ENCODE results near the gene PROSER2. TPM values are rescaled to one million over a fixed set of nuclear protein-coding genes. Genes with fewer than 3 reads are reported as not detected.

Gene PROSER2
- polyA plus RNA-seq, 12 donors: 2.7 to 13.4 (median 3.7) TPM; not detected in 1

DNA sequence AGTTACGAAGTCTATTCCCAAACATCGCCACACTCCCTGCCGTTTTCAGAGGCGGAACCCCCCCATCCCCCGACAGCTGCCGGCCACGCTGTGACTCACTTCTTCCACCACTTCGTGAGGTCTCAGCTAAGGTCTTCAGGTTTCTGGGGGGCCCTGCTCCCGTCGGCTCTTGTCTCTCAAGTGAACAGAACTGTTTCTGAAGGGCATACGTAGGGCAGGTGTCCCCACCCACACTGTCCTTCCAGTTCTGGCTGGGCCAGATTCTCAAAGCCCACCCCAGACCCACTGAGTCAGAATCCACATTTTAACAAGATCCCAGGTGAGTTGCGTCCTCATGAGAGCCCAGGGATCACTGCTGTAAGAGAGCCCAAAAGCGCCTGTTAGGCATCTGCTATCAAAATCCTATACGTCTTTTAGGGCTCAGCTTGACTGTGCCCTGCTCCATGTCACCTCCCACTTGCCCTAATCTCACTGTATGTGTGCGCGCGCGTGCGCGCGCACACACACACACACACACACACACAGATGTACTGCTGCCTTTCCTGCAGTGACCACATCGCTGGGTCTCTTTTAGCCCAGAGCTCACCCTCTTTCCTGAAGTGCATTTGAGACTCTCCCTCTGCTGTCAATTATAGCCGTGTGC is 78.8 kb downstream of the PROSER2 start:
- no peak for DNase-seq

DNA sequence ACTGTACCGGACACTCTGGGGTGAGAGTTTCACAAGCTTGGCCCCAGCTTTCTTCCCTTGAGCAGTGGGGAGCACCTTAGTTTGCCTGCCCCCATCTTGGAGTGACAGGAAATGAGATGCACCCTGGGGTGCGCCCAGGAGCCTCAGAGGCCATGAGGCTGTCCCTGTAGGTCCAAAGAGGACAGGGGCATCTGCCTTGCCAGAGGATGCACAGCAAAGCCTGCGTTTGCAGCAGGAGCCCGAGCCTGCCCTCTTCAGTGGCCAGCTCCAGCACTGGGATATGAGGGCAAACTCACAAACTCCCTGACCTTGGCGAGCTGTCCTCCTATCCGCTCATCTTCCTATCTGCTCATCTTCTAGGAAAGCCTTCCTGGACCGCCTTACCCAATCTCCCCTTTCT is 79.5 kb downstream of the PROSER2 start:
- DNase-seq: no peak

DNA sequence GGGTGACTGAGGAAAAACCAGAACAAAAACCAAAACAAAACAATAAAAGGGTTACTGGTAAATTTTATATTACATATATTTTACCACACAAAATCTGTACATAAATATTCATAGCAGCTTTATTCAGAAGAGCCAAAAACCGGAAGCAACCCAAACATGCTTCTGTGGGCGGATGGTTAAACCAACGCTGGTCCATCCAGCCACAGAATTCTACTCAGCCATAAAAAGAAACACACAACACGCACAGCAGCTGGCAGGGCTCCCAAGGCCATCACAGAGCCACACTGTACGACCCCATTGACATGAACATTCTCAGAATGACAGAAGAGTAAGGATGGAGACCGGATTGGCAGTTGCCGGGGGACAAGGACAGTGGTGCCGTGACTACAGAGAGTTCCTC is 83.6 kb downstream of the PROSER2 start:
- DNase-seq: no peak

DNA sequence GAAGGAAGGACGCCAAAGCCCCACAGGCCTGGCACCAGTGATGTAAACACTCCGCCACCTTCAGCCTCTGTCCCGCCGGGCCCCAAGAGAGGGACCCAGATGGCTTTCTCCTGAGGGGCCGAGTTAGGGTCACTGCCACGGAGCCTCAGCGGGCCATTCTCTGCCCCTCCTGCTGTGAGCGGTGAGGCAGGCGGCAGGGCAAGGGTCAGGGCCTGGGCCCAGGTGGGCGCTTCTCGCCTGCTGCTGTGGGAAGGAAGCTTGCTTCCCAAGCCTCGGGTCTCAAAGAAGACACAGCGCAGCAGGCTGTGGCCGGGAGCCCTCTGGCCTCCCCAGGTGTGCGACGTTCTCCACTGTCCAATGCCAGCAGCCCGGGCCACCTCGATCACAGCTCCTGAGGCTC is 84.8 kb downstream of the PROSER2 start:
- DNase-seq: no peak

DNA sequence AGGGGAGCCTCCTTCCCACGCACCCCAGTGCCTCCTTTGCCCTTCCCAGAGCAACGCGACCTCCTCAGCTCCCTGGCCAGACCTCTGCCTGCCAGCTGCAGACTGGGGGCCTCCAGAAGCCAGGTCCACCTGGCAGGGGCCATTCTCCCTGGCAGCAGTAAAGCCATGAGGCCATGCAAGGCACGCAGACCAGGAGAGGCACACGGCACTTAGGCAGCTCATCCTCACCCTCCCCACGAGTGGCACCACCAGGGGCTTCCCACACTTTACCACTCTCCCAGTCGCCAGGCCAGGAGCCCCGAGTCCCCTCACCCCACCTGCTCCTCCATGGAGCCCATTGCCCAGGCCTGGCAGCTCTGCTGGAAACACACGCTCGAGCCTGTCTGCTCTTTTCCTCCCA is 85.4 kb downstream of the PROSER2 start:
- DNase-seq: no peak

DNA sequence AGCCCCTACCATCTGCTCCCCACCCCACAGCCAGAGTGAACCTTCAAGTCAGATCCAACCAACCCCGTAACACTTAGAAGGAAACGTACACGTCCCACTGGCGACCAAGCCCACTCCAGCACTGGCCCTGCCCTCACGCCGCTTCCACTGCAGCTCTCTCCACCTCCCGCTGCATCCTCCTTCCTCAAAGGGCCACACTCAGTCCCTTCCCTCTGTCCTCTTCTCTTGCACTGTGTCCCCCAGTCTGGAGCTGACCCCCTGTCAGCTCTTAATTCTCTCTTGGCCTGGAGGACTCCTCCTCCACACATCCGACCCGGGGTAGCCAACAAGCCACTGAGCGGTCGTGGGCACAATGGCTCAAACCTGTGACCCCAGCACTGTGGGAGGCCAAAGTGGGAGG is 85.8 kb downstream of the PROSER2 start:
- DNase-seq: no peak

DNA sequence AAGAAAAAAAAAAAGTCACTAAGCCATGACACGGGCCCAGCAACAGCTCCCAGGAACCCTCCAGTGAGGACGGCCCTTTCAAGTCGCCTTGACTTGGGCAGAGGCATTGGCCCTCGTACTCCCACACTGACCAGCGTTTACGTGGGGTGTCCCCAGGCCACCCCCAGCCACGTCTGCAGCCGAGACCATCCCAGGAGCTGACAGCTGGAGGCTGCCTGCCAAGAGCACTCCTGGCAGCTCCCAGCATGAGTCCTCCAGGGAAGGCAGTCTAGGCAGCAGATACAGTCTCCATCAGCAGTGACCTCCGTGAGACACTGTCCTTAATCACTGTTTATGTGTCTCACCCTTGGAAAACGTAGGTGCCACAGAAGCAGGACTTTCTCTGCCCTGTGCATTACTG is 86.5 kb downstream of the PROSER2 start:
- no peak for DNase-seq

DNA sequence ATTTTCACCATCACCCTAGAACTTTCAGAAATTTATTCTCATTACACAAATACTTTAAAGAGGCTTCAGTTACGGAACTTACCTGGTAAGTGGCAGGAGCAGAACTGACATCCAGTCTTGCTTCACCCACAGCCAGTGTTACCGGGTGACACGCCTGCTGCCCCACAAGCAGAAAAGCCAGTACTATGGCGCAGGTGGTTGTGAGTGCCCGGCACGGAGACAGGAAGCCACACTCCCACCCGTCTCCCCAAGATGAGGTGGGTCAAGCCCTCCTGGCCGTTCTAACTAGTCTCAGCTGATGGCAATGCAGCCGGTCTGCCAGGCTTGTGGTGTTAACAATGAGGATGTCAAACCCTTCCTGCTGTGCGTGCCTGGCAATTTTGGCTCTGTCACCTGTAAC is 86.9 kb downstream of the PROSER2 start:
- no peak for DNase-seq

DNA sequence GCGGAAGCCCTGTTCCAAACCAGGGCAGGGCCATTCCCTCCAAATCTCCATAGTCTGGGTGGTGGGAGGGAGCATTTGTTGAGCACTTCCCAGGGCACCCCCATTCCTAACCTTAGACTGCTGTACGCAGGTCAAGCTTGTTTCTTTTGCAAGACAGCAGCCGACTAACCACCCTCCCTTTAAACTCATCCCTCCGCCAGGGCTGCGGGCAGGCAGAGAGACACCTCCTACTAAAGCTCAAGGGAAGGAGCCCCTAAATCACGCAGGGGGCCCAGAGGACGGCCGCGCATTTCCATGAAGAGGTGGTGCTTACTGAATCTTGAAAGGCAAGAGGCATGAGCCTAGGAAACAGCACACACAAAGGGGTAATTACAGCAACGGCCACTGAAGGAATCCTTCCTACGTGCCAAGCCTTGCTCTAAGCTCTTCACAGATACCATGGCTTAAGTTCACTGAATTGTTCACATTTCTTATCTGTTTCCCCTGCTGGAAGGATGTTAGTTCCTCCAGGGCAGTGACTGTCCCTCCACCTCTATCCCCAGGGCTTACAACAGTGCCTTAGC is 90.0 kb downstream of the PROSER2 start:
- no peak for DNase-seq

DNA sequence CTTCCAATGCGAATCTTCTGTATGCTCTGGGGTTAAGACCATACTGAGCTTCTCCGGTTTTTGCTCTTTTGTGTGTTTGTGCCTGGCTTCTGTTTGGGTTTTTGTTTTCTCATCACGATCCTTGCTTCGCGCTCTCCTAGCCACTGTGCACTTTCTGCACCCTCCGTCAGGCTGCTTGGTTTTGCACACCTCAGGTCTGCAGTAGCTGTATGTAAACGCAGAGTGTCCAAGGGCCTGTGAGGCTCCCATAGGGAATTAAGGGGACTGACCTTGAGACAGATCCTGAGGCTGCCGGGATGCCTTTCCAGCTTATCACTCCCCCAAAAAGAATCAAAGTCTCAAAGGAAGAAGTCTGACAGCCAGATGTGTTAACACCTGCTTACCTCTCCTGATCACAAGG is 95.2 kb downstream of the PROSER2 start:
- DNase-seq: no peak

DNA sequence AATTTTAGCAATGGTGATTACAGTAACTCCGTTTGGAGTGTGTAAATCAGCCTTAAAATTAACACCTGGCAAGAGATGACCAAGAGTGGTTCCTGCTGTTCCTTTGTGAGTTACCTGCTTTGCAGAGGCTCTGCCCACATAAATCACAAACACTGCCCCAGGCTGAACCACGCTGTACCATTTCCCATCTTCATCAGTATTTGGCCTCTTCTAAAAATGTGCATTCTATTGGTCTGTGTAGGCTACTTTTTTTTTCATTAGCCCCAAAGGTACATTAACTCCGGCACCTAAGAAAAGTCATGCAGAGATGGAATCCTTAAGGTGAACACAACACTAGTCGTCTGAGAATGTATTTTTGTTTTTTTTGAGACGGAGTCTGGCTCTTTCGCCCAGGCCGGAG is 96.1 kb downstream of the PROSER2 start:
- no peak for DNase-seq

Other genes with a start within 250 kb of the PROSER2 start
- gene USP6NL, start 211.7 kb upstream of the PROSER2 start, polyA plus RNA-seq (ENCODE audit: insufficient read length in 12 of 12): 10 to 100 TPM in 8 of 12 donors, 1 to 10 TPM in 3, not detected in 1; 8.2 to 17.9 (median 10.1) TPM
- 10 to 100 TPM in 2 of 12 donors, 1 to 10 TPM in 8, not detected in 2; 4.0 to 10.0 (median 6.8) TPM for gene ECHDC3, start 81.0 kb upstream of the PROSER2 start, polyA plus RNA-seq (ENCODE audit: insufficient read length in 12 of 12)
- 10 to 100 TPM; 20.4 to 80.5 (median 24.0) TPM for gene UPF2, start 219.5 kb downstream of the PROSER2 start, polyA plus RNA-seq (ENCODE audit: insufficient read length in 12 of 12)
- 10 to 100 TPM in 8 of 12 donors, 1 to 10 TPM in 3, not detected in 1; 8.1 to 15.7 (median 11.1) TPM for gene DHTKD1, start 245.6 kb downstream of the PROSER2 start, polyA plus RNA-seq (ENCODE audit: insufficient read length in 12 of 12)

All from muscle of arm (tissue), 12 donors.